Measurements from ENCODE around the gene BPIFB4. TPM values are rescaled to one million over a fixed set of nuclear protein-coding genes. Genes with fewer than 3 reads are reported as not detected.

Gene BPIFB4
- total RNA-seq, 1 experiment from 2014 or later, result not detected

GRCh38 chr20:33072813-33073212 is 6.6 kb upstream of the BPIFB4 start:
- intact Hi-C loops (cut with micrococcal nuclease; ENCODE audit: unreplicated experiment) (no loop called here), in situ Hi-C loops (cut with HindIII; ENCODE audit: low pct_unique_long_range_greater_than_20kb, low sequenced_read_pairs) (no loop called here)
- CTCF ChIA-PET, result no interaction called here
- Histone ChIP-seq H3K4me3 (ENCODE audit: low read depth in 2 of 2, low read length in 2 of 2) (no peak overlapping the region), H3K9me3 (ENCODE audit: control insufficient read depth, insufficient read depth, low read depth, low read length) (no peaks in the 10 kb centered on the region), H3K36me3 (ENCODE audit: control insufficient read depth, insufficient read depth, low read length) (no peaks in the 10 kb centered on the region), H3K27me3 (ENCODE audit: control insufficient read depth, insufficient read depth, low read length) (no peaks in the 10 kb centered on the region; the same call in none of the 2 replicates), H3K27ac (ENCODE audit: low read length) (no peak overlapping the region), H3K4me1 (ENCODE audit: control insufficient read depth, insufficient read depth, low read length) (no peaks in the 10 kb centered on the region)
- no peak for TF ChIP-seq POLR2AphosphoS5 (IDR thresholded peaks at IDR 0.05; ENCODE audit: low read depth, low read length)
- no peak for TF ChIP-seq CTCF (IDR thresholded peaks at IDR 0.05)
- no peak for TF ChIP-seq REST (IDR thresholded peaks at IDR 0.05; ENCODE audit: insufficient read depth in 1 of 2, low read depth in 2 of 2, low read length in 1 of 2)
- TF ChIP-seq TCF7L2 (IDR thresholded peaks at IDR 0.05; ENCODE audit: low read depth, low read length), result no peak
- TF ChIP-seq SIN3A (IDR thresholded peaks at IDR 0.05; ENCODE audit: borderline replicate concordance, insufficient read depth, low read depth, low read length), result no peak
- no peak for DNase-seq (ENCODE audit: low read depth, low spot score)
- no TSS peak for BruUV-seq (replicated peaks)
- POLR2A ChIA-PET, result no interaction called here
- ATAC-seq, result no peak

GRCh38 chr20:33074675-33075074 is 4.8 kb upstream of the BPIFB4 start:
- Histone ChIP-seq H3K4me3 (ENCODE audit: low read depth in 2 of 2, low read length in 2 of 2) (no peak overlapping the region), H3K36me3 (ENCODE audit: control insufficient read depth, insufficient read depth, low read length) (no peaks in the 10 kb centered on the region), H3K27ac (ENCODE audit: low read length) (no peak overlapping the region), H3K9me3 (ENCODE audit: control insufficient read depth, insufficient read depth, low read depth, low read length) (no peaks in the 10 kb centered on the region), H3K27me3 (ENCODE audit: control insufficient read depth, insufficient read depth, low read length) (no peaks in the 10 kb centered on the region; the same call in none of the 2 replicates), H3K4me1 (ENCODE audit: control insufficient read depth, insufficient read depth, low read length) (no peaks in the 10 kb centered on the region)
- no peak for TF ChIP-seq CTCF (IDR thresholded peaks at IDR 0.05)
- TF ChIP-seq REST (IDR thresholded peaks at IDR 0.05; ENCODE audit: insufficient read depth in 1 of 2, low read depth in 2 of 2, low read length in 1 of 2), result no peak
- TF ChIP-seq TCF7L2 (IDR thresholded peaks at IDR 0.05; ENCODE audit: low read depth, low read length), result no peak
- TF ChIP-seq SIN3A (IDR thresholded peaks at IDR 0.05; ENCODE audit: borderline replicate concordance, insufficient read depth, low read depth, low read length), result no peak
- no peak for TF ChIP-seq POLR2AphosphoS5 (IDR thresholded peaks at IDR 0.05; ENCODE audit: low read depth, low read length)
- DNase-seq (ENCODE audit: low read depth, low spot score) (no peak), ATAC-seq (no peak)
- ChIA-PET POLR2A (no interaction called here), CTCF (interaction anchor here (0.7 kb wide), 1 partner anchor 130 kb away, joined by 8 read pairs; no protein-coding TSS in a partner anchor)
- BruUV-seq (replicated peaks), result no TSS peak
- in situ Hi-C loops (cut with HindIII; ENCODE audit: low pct_unique_long_range_greater_than_20kb, low sequenced_read_pairs), result no loop called here
- intact Hi-C loops (cut with micrococcal nuclease; ENCODE audit: unreplicated experiment), result no loop called here
